OCI-LY7 (cell line): Measurements from ENCODE around the gene PDE5A.

Experiments
- CTCF ChIP-seq: fragments of 200-600 bp; sonication (generic); conservative IDR thresholded peaks from 2 replicates; pipeline ENCODE4 v1.5.1; 2014; ENCODE audit warnings: mild to moderate bottlenecking, antibody characterized with exemption, low read length, moderate library complexity, mixed read lengths
- EZH2phosphoT487 ChIP-seq: fragments of 200-600 bp; sonication (generic); IDR thresholded peaks from 2 replicates; pipeline ENCODE4 v1.6.1; 2018; ENCODE audit warnings: low read depth, borderline replicate concordance, mild to moderate bottlenecking, mixed run types, antibody characterized with exemption, low read length, moderate library complexity, mixed read lengths

- TF ChIP-seq CTCF (no peak), EZH2phosphoT487 (no peak)
Observed at GRCh38 chr4:119647558-119647957, 19.0 kb upstream of the PDE5A start.
